Measurements from ENCODE around the gene SOWAHB.

GRCh38 chr4:76872556-76872955 lies 25.4 kb downstream of the SOWAHB start:
- TF ChIP-seq, protein P1, sequence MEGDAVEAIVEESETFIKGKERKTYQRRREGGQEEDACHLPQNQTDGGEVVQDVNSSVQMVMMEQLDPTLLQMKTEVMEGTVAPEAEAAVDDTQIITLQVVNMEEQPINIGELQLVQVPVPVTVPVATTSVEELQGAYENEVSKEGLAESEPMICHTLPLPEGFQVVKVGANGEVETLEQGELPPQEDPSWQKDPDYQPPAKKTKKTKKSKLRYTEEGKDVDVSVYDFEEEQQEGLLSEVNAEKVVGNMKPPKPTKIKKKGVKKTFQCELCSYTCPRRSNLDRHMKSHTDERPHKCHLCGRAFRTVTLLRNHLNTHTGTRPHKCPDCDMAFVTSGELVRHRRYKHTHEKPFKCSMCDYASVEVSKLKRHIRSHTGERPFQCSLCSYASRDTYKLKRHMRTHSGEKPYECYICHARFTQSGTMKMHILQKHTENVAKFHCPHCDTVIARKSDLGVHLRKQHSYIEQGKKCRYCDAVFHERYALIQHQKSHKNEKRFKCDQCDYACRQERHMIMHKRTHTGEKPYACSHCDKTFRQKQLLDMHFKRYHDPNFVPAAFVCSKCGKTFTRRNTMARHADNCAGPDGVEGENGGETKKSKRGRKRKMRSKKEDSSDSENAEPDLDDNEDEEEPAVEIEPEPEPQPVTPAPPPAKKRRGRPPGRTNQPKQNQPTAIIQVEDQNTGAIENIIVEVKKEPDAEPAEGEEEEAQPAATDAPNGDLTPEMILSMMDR (conservative IDR thresholded peaks at IDR 0.05; ENCODE audit: low read length), result no peak
- no peak for TF ChIP-seq EZH2phosphoT487 (IDR thresholded peaks at IDR 0.05; ENCODE audit: borderline replicate concordance)
